Chondrocyte (in vitro differentiated cells): ENCODE data around the gene MGAT4A. TPM values are rescaled to one million over a fixed set of nuclear protein-coding genes. Genes with fewer than 3 reads are reported as not detected.

Experiments
- DNase-seq: peaks from one replicate; pipeline ENCODE4 v3.0.0; 2021; ENCODE audit warnings: mixed read lengths, low spot score
- H3K27ac Mint-ChIP-seq: one replicate; pipeline ENCODE4 v1.8.0; 2021; ENCODE audit warnings: mild to moderate bottlenecking, moderate library complexity, mixed read lengths; ENCODE audit not compliant: unreplicated experiment
- H3K27me3 Mint-ChIP-seq: 2 replicates; pipeline ENCODE4 v1.8.0; 2021; ENCODE audit warnings: low read depth, mixed read lengths
- H3K36me3 Mint-ChIP-seq: 2 replicates; pipeline ENCODE4 v1.8.0; 2021; ENCODE audit warnings: low read depth, mixed read lengths
- H3K4me1 Mint-ChIP-seq: 2 replicates; pipeline ENCODE4 v1.8.0; 2021; ENCODE audit warnings: low read depth, mild to moderate bottlenecking, mixed read lengths
- H3K4me3 Mint-ChIP-seq: one replicate; pipeline ENCODE4 v1.8.0; 2021; ENCODE audit warnings: mild to moderate bottlenecking, moderate library complexity, mixed read lengths; ENCODE audit not compliant: unreplicated experiment
- H3K9me3 Mint-ChIP-seq: 2 replicates; pipeline ENCODE4 v1.8.0; 2021; ENCODE audit warnings: low read depth, mixed read lengths
- CTCF ChIP-seq: fragments of 200-600 bp; sonication (generic); IDR thresholded peaks from 2 replicates; pipeline ENCODE4 v1.5.0; 2021; ENCODE audit warnings: antibody characterized with exemption, mild to moderate bottlenecking, moderate library complexity
- total RNA-seq: library from RNA; stranded (reverse); gene quantifications from 3 replicates; pipeline ENCODE4 v1.2.1, GENCODE V29; 2021

The MGAT4A gene
- total RNA-seq, 1 donor from 2014 or later, result 2.1 TPM

DNA sequence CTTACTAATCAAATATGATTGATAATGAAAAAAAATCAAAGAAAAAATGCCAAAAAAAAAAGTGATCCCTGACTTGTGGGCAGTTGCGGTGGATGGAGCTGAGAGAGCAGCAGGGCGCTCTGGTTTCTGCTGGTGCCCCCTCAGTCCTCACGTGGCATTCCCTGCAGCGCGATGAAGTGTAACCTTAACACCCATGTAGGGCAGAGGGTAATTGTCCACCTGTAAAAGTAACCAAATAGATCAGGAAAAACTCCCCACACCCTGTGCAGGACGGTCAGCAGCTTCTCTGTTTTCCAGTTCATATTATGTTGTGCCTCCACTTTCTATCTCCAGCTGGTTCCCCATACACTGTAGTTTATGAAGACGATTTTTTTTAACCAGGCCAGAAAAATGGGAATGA, 147.7 kb downstream of the MGAT4A start:
- Mint-ChIP-seq H3K27ac (no peak overlapping the region), H3K9me3 (no peaks in the 10 kb centered on the region), H3K4me1 (no peaks in the 10 kb centered on the region), H3K27me3 (no peaks in the 10 kb centered on the region), H3K4me3 (no peak overlapping the region), H3K36me3 (peaks cover 12% of the 10 kb centered on the region)
- DNase-seq, result no peak
- TF ChIP-seq CTCF, result no peak

- Mint-ChIP-seq H3K4me1 (no peaks in the 10 kb centered on the region), H3K36me3 (peaks cover 14% of the 10 kb centered on the region), H3K9me3 (no peaks in the 10 kb centered on the region), H3K27ac (no peak overlapping the region), H3K4me3 (no peak overlapping the region), H3K27me3 (no peaks in the 10 kb centered on the region)
- no peak for TF ChIP-seq CTCF
- no peak for DNase-seq
These were observed 148.4 kb downstream of the MGAT4A start for GRCh38 chr2:98582523-98582922.

DNA sequence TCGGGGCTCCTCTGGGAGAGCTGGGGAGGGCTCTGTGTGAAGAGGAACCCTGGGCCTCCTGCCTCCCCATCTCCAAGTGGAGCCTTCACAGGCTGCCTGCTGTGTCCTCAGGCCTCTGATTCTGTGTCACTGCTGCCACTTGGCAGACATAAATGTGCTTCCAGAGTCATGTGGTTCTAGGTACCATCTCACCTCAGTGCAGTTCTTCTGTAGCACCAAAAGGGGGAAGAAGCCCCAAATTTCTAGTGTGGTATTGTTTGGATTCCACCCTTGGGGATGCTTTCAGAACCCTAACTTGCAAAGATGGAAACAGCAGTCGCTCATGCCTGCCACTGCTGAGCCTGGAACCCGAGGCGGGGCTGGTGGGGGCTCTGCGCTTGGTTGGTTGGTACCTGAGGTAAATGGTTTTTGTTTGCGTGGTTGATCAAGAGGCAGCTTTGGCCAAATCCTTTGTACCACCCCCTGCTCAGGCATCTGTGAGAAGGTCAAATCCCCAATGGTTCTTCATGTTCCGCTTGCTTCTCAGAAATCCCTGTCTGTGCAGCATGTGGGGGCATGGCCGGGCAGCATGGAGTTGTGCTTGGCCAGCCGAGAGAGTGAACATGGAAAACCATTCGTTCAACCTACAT, 150.2 kb downstream of the MGAT4A start:
- no peak for TF ChIP-seq CTCF
- H3K9me3 Mint-ChIP-seq, result no peaks in the 10 kb centered on the region
- no peak for DNase-seq

DNA sequence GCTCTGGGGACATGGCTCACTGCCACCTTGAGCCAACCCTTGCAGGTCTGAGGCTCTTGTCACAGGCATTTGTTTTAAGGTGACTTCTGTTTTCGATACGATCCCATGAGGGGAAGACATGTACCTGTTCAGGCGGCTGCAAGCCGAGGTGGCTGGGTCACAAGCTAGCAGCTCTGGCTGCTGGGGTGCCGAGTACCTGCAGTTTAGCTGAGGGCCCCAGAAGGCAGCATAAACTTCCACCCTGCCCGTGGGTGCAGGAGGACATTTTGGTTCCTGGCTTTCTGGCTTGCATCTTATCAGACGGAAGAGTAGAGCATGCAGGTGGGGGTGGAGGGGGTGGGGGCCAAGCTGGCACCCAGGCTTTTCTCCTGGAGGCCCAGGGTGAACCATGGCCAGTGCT, 151.0 kb downstream of the MGAT4A start:
- Mint-ChIP-seq H3K4me1 (no peaks in the 10 kb centered on the region), H3K27me3 (no peaks in the 10 kb centered on the region), H3K9me3 (no peaks in the 10 kb centered on the region), H3K4me3 (no peak overlapping the region), H3K27ac (no peak overlapping the region), H3K36me3 (peaks cover 14% of the 10 kb centered on the region)
- DNase-seq, result no peak
- TF ChIP-seq CTCF, result no peak

More for the DNA sequence above, 150.2 kb downstream of the MGAT4A start:
- no peak overlapping the region for H3K4me3 Mint-ChIP-seq
- peaks cover 11% of the 10 kb centered on the region for H3K36me3 Mint-ChIP-seq
- H3K27me3 Mint-ChIP-seq, result no peaks in the 10 kb centered on the region
- no peak overlapping the region for H3K27ac Mint-ChIP-seq
- H3K4me1 Mint-ChIP-seq, result no peaks in the 10 kb centered on the region

DNA sequence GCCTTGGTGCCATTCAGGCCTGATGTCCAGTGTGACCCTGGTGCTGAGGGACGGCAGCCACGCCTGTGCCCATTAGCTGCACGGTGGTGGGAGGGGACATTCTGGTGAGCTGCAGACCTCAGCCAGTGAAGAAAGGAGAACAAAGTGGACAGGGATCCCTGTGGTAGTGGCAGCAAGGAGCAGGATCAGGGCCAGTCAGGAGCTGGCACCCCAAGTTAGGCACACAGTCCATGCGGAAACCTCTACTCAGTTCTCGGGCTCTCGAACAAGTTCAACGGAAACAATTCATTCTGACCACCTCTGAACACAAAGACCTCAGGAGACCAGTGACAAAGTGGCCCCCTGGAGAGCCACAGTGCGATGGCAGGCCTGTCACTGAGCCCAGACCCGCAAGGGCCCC, 152.7 kb downstream of the MGAT4A start:
- Mint-ChIP-seq H3K9me3 (no peaks in the 10 kb centered on the region), H3K4me1 (no peaks in the 10 kb centered on the region), H3K36me3 (peaks cover 15% of the 10 kb centered on the region), H3K27ac (no peak overlapping the region), H3K27me3 (no peaks in the 10 kb centered on the region), H3K4me3 (no peak overlapping the region)
- TF ChIP-seq CTCF, result no peak
- no peak for DNase-seq
